GM23338 (cell line): ENCODE data around the gene MEI1. TPM values are rescaled to one million over a fixed set of nuclear protein-coding genes. Genes with fewer than 3 reads are reported as not detected.

Source experiments
- ATAC-seq: fragments of 200-7000 bp; cut with Tn5 transposase; 3 replicates; pipeline ENCODE4 v1.9.1; 2020
- DNase-seq: peaks from one replicate; pipeline ENCODE4 v3.0.0-alpha.2; 2015; ENCODE audit warnings: low spot score
- H2AFZ ChIP-seq: fragments of 200-600 bp; sonication (generic); 2 replicates; pipeline ENCODE4 v1.8.0; 2016; ENCODE audit warnings: antibody characterized with exemption, mild to moderate bottlenecking, moderate library complexity
- H3F3A ChIP-seq: fragments of 200-600 bp; sonication (generic); replicated peaks from 2 replicates; pipeline ENCODE4 v1.8.0; 2017; ENCODE audit warnings: antibody characterized with exemption, mixed run types, low read depth
- H3K27ac ChIP-seq: fragments of 200-600 bp; sonication (generic); 2 replicates; pipeline ENCODE4 v1.6.1; 2016; ENCODE audit warnings: low read depth
- H3K27me3 ChIP-seq: fragments of 200-600 bp; sonication (generic); 2 replicates; pipeline ENCODE4 v1.8.0; 2016; ENCODE audit warnings: mild to moderate bottlenecking, mixed run types, moderate library complexity; ENCODE audit not compliant: insufficient read depth
- H3K36me3 ChIP-seq: fragments of 200-600 bp; sonication (generic); 2 replicates; pipeline ENCODE4 v1.8.0; 2016; ENCODE audit warnings: mild to moderate bottlenecking; ENCODE audit not compliant: insufficient read depth
- H3K4me1 ChIP-seq: fragments of 200-600 bp; sonication (generic); 2 replicates; pipeline ENCODE4 v1.8.0; 2016; ENCODE audit warnings: mild to moderate bottlenecking, moderate library complexity; ENCODE audit not compliant: insufficient read depth
- H3K4me2 ChIP-seq: fragments of 200-600 bp; sonication (generic); 2 replicates; pipeline ENCODE4 v1.7.1; 2017; ENCODE audit warnings: mixed run types
- H3K4me3 ChIP-seq: fragments of 200-600 bp; sonication (generic); 2 replicates; pipeline ENCODE4 v1.6.1; 2016; ENCODE audit warnings: mixed run types
- H3K79me2 ChIP-seq: fragments of 200-600 bp; sonication (generic); replicated peaks from 2 replicates; pipeline ENCODE4 v1.8.0; 2017; ENCODE audit warnings: mild to moderate bottlenecking; ENCODE audit not compliant: insufficient read depth
- H3K9me2 ChIP-seq: fragments of 200-600 bp; sonication (generic); 2 replicates; pipeline ENCODE4 v1.8.0; 2017; ENCODE audit not compliant: insufficient read depth
- H4K20me1 ChIP-seq: fragments of 200-600 bp; sonication (generic); replicated peaks from 2 replicates; pipeline ENCODE4 v1.8.0; 2017; ENCODE audit warnings: mild to moderate bottlenecking; ENCODE audit not compliant: insufficient read depth
- H3K27ac Mint-ChIP-seq: 2 replicates; pipeline ENCODE4 v1.8.0; 2020; ENCODE audit warnings: inconsistent platforms, mild to moderate bottlenecking, moderate library complexity, mixed read lengths
- H3K27me3 Mint-ChIP-seq: 3 replicates; pipeline ENCODE4 v1.8.0; 2022; ENCODE audit warnings: low read depth, mild to moderate bottlenecking, moderate library complexity, mixed read lengths, inconsistent platforms; ENCODE audit not compliant: insufficient read depth, poor library complexity
- H3K36me3 Mint-ChIP-seq: 3 replicates; pipeline ENCODE4 v1.8.0; 2021; ENCODE audit warnings: low read depth, mild to moderate bottlenecking, inconsistent platforms, moderate library complexity, mixed read lengths
- H3K4me1 Mint-ChIP-seq: 3 replicates; pipeline ENCODE4 v1.8.0; 2020; ENCODE audit warnings: mild to moderate bottlenecking, inconsistent platforms, mixed read lengths
- H3K4me3 Mint-ChIP-seq: 3 replicates; pipeline ENCODE4 v1.8.0; 2021; ENCODE audit warnings: moderate library complexity, mild to moderate bottlenecking, inconsistent platforms, mixed read lengths
- H3K9me3 Mint-ChIP-seq: 3 replicates; pipeline ENCODE4 v1.8.0; 2020; ENCODE audit warnings: moderate library complexity, mild to moderate bottlenecking, inconsistent platforms, mixed read lengths
- POLR2AphosphoS5 ChIP-seq: IDR thresholded peaks from 2 replicates; pipeline ENCODE4 v1.6.1; 2016; ENCODE audit warnings: antibody characterized with exemption, low read depth
- STAT1 ChIP-seq: IDR thresholded peaks from one replicate; pipeline ENCODE4 v1.6.1; 2016; ENCODE audit warnings: antibody characterized with exemption; ENCODE audit not compliant: unreplicated experiment
- ZNF114 ChIP-seq: fragments of 250-450 bp; sonication (Bioruptor Pico); IDR thresholded peaks from 2 replicates; pipeline ENCODE4 v1.5.0; 2020; ENCODE audit warnings: mild to moderate bottlenecking, moderate library complexity
- polyA plus RNA-seq: library from polyadenylated mRNA; unstranded; fragments of >200 nt; fragmentation: Nextera tagmentation; extraction: Ambion mirVana; gene quantifications from 2 replicates; pipeline ENCODE4 v1.2.1, GENCODE V29; 2016
- total RNA-seq: library from RNA; depleted of rRNA; stranded (reverse); fragments of >200 nt; shearing (Covaris generic); gene quantifications from 2 replicates; pipeline ENCODE4 v1.2.3, GENCODE V29; 2014
- TF ChIP-seq, protein P1 (sequence below), 2 experiments: fragments of 200-600 bp in 1 of 2; sonication (generic) in 1 of 2; conservative IDR thresholded peaks; 2 replicates each; pipeline versions ENCODE4 v1.5.1 to v1.6.1; 2016 to 2017; ENCODE audit warnings: antibody characterized with exemption in 2 of 2, low read depth in 2 of 2, mild to moderate bottlenecking in 2 of 2, moderate library complexity in 1 of 2
- TF ChIP-seq, protein P2 (sequence below): IDR thresholded peaks from one replicate; pipeline ENCODE4 v1.6.1; 2018; ENCODE audit warnings: antibody characterized with exemption; ENCODE audit not compliant: unreplicated experiment

The MEI1 gene
- total and polyA plus RNA-seq, 2 experiments from 2014 or later: 0.28 to 0.87 TPM

DNA sequence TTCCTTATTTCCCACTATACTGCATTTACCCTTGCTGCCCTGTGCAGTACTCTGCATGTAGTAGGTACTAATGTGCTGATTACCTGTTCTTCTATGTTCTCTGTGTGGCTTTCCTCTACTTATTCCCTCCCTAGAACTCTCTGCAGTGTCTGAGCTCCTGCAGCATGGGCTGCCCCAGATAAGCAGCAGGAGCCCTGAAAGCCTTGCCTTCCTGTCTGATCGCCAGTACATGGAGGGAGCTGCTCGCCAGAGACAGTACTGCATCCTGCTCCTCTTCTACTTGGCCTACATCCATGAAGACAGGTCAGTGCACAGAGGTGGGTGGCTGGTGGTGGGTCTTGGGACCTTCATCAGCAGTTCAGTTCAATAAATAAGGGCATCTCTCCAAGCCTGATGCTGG lies 58.9 kb downstream of the MEI1 start (continued):
- TF ChIP-seq, protein P1, sequence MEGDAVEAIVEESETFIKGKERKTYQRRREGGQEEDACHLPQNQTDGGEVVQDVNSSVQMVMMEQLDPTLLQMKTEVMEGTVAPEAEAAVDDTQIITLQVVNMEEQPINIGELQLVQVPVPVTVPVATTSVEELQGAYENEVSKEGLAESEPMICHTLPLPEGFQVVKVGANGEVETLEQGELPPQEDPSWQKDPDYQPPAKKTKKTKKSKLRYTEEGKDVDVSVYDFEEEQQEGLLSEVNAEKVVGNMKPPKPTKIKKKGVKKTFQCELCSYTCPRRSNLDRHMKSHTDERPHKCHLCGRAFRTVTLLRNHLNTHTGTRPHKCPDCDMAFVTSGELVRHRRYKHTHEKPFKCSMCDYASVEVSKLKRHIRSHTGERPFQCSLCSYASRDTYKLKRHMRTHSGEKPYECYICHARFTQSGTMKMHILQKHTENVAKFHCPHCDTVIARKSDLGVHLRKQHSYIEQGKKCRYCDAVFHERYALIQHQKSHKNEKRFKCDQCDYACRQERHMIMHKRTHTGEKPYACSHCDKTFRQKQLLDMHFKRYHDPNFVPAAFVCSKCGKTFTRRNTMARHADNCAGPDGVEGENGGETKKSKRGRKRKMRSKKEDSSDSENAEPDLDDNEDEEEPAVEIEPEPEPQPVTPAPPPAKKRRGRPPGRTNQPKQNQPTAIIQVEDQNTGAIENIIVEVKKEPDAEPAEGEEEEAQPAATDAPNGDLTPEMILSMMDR (conservative IDR thresholded peaks at IDR 0.05; ENCODE audit: low read depth in 2 of 2): no peak
- TF ChIP-seq POLR2AphosphoS5 (no peak), STAT1 (no peak)
- TF ChIP-seq, protein P2, sequence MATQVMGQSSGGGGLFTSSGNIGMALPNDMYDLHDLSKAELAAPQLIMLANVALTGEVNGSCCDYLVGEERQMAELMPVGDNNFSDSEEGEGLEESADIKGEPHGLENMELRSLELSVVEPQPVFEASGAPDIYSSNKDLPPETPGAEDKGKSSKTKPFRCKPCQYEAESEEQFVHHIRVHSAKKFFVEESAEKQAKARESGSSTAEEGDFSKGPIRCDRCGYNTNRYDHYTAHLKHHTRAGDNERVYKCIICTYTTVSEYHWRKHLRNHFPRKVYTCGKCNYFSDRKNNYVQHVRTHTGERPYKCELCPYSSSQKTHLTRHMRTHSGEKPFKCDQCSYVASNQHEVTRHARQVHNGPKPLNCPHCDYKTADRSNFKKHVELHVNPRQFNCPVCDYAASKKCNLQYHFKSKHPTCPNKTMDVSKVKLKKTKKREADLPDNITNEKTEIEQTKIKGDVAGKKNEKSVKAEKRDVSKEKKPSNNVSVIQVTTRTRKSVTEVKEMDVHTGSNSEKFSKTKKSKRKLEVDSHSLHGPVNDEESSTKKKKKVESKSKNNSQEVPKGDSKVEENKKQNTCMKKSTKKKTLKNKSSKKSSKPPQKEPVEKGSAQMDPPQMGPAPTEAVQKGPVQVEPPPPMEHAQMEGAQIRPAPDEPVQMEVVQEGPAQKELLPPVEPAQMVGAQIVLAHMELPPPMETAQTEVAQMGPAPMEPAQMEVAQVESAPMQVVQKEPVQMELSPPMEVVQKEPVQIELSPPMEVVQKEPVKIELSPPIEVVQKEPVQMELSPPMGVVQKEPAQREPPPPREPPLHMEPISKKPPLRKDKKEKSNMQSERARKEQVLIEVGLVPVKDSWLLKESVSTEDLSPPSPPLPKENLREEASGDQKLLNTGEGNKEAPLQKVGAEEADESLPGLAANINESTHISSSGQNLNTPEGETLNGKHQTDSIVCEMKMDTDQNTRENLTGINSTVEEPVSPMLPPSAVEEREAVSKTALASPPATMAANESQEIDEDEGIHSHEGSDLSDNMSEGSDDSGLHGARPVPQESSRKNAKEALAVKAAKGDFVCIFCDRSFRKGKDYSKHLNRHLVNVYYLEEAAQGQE: no peak

DNA sequence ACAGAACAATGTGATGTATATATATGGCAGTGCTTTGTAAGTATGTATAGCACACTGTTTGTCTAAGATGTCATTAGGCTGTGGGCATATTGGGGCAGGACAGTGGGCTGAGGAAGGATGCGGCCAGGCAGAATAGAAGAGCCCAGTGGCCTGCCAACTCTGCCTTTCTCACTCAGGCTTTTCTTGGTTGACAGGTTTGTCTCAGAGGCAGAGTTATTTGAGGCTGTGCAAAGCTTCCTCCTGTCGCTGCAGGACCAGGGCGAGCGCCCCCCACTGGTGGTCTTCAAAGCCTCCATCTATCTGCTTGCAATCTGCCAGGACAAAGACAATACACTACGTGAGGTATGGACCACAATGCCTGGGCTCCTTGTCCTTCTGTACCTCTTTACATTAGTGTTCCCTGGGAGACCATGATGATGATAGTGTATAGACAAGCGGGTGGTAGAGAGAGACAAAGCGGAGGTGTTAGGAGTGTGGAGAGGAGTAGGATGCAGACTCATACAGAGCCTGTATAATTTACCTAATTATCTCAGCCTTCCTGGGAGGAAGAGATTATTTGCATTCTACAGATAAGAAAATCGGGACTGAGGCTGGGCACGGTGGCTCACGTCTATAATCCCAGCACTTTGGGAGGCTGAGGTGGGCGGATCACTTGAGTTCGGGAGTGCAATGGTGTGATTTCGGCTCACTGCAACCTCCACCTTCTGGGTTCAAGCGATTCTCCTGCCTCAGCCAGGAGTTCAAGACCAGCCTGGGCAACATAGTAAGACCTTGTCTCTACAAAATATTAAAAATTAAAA lies 63.9 kb downstream of the MEI1 start:
- TF ChIP-seq, protein P1 (conservative IDR thresholded peaks at IDR 0.05; ENCODE audit: low read depth in 2 of 2): peak; percentile 86 to 92
- no peak for TF ChIP-seq ZNF114 (CRISPR knock-in tag)
- Histone ChIP-seq H3K4me2 (no peak overlapping the region), H3K9me2 (no peaks in the 10 kb centered on the region), H3K4me3 (no peak overlapping the region), H3F3A (no peaks in the 10 kb centered on the region), H4K20me1 (no peaks in the 10 kb centered on the region), H2AFZ (peak overlapping the region; percentile 73; the same call in 1 of the 2 replicates), H3K79me2 (no peaks in the 10 kb centered on the region), H3K27ac (no peak overlapping the region), H3K4me1 (no peaks in the 10 kb centered on the region), H3K36me3 (no peaks in the 10 kb centered on the region), H3K27me3 (no peaks in the 10 kb centered on the region)
- H3K27ac Mint-ChIP-seq: no peak overlapping the region
- no peaks in the 10 kb centered on the region; the same call in 2 of the 3 replicates for H3K4me1 Mint-ChIP-seq
- H3K9me3 Mint-ChIP-seq: no peaks in the 10 kb centered on the region
- H3K36me3 Mint-ChIP-seq: no peaks in the 10 kb centered on the region; the same call in 2 of the 3 replicates
- no peak overlapping the region for H3K4me3 Mint-ChIP-seq
- DNase-seq (peak; percentile 94), ATAC-seq (peak; percentile 99)
- H3K27me3 Mint-ChIP-seq: peaks cover 5% of the 10 kb centered on the region
